SH-SY5Y (cell line): ENCODE results near the gene ARHGAP24.

Source experiments
- GATA2 ChIP-seq: IDR thresholded peaks from 2 replicates; pipeline ENCODE4 v1.6.1; 2011; ENCODE audit warnings: mild to moderate bottlenecking, low read depth, low read length
- GATA3 ChIP-seq: IDR thresholded peaks from 2 replicates; pipeline ENCODE4 v1.6.1; 2011; ENCODE audit warnings: low read depth, mild to moderate bottlenecking, low read length, moderate library complexity

DNA sequence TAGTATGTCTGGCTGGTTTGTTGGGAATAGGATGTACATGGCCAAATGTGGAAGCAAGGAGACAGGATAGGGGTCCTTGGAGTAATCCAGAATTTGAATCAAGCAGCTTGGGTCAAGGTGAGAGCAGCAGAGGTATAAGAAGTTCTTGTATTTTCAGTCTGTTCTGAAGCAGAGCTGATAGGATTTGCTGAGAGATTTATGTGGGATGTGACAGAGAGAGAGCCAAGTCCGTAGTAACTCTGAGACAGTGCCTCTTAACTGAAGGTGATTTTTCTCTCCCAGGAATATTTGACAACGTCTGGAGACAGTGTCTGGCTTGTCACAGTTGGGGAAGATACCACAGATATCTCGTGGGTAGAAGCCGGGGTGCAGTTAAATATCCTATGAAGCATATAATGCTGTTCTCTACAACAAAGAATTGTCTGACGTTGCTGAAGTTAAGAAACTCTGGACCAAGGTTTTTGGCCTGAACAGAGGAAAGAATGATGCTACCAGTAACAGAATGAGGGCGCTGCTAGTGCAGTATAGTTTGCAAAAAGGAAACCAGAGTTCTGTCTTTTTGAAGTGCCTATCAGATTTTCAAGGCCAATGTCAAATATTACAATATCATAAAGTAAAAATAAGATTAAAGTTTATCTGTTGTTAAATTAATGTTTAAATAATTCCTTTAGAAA, 184.0 kb downstream of the ARHGAP24 start:
- TF ChIP-seq GATA2 = no peak
- no peak for TF ChIP-seq GATA3
